HG03520 (cell line): Measurements from ENCODE around the gene PUM2.
"Not testable (repeated sequence)": the region's sequence is repeated elsewhere in the genome, so short reads cannot be mapped to it uniquely, and the experiment has no call there.

Experiments
- ATAC-seq: cut with Tn5 transposase; IDR thresholded peaks from one replicate; pipeline ENCODE4 v1.9.1; 2021; ENCODE audit warnings: mild to moderate bottlenecking, moderate library complexity; ENCODE audit not compliant: unreplicated experiment

Gene PUM2

GRCh38 chr2:20240291-20240690 lies 110.4 kb downstream of the PUM2 start:
- not testable (repeated sequence) for ATAC-seq

- no peak for ATAC-seq
Observed at GRCh38 chr2:20236496-20236895, 114.1 kb downstream of the PUM2 start.

GRCh38 chr2:20235655-20236305 lies 114.9 kb downstream of the PUM2 start:
- no peak for ATAC-seq

- ATAC-seq: not testable (repeated sequence)
Observed at GRCh38 chr2:20234597-20234996, 116.0 kb downstream of the PUM2 start.

- ATAC-seq: no peak
Observed at GRCh38 chr2:20232837-20233207, 117.8 kb downstream of the PUM2 start.

- no peak for ATAC-seq
Observed at GRCh38 chr2:20231598-20232026, 119.0 kb downstream of the PUM2 start.

DNA sequence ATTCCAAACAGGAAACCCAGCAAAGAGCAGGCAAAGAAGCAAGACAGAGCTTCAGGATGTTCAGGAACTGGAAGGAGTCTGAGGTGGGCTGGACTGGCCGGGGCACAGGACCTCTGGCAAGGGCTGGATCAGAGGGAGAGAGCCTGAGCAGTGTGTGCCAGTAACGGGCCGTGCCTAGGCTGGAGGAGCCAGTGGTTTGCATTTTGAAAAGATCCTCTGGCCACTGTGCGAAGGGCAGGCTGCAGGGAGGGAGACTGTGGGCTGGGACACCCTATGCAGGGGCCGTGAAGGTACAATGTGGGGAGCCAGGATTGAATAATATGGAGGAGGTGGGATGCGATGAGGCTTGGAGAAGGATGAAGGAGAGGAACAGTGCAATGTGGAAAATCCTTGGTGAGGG lies 119.5 kb downstream of the PUM2 start:
- ATAC-seq: no peak

DNA sequence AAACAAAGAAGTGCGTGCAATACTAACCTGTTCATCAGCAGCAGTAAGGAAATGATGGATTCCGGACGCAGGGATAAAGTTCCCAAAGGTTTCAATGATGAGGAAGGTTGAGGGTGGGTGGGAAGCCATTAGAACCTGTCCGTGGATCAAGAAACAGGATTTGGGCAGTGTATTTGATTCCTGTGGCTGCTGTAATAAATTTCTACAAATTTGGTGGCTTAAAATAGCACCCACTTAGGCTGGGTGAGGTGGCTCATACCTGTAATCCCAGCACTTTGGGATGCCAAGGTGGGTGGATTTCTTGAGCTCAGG lies 120.6 kb downstream of the PUM2 start:
- no peak for ATAC-seq

GRCh38 chr2:20229322-20230113 lies 121.1 kb downstream of the PUM2 start:
- no peak for ATAC-seq

DNA sequence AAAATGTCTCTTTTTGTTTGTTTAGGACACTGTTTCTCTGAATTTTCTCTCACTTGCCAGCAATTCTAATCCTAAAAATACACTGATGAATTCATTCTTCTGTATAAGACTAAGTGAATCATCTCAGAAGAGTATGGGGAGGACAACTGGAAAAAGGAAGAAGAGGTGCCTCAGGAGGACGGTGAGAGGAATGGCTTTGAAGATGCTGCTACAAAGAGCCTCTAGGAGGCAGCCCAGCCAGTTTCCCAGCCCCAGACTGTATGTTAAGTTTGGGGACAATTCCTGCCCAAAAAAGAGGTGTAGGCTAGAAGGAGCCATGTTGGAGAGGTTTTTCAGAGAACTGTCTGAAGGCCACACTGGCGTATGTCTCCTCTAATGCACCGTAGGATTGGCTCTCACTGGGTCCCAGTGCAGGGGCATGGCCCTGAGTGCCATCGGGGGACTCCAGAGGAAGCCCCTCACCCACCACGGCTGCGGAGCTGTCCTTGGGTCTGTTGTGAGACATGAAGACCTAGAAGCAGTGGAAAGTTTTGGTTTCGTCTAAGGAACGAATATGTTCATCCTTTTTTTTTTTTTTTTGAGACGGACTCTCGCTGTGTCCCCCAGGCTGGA lies 122.6 kb downstream of the PUM2 start:
- ATAC-seq: no peak

DNA sequence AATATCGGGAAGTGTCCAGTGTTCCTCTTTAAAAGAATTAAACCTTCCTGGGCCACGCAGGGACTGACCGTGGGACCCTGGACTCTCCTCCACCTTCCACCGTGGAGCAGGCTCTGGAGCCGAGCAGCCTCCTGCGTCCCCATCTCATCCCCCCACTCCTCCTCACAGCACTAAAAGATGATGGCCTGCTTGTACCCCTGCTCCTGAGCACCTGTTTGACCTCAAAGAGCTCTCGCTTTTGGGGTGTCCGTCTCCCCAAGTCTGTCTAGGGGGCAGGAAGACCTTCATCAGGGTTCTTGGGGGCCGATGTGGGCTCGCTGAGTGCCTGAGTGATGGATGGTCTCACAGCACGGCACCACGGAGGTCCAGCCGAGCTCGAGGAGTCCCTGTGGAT lies 124.5 kb downstream of the PUM2 start:
- ATAC-seq: no peak

GRCh38 chr2:20225294-20226151 lies 125.1 kb downstream of the PUM2 start:
- peak; percentile 49 for ATAC-seq

DNA sequence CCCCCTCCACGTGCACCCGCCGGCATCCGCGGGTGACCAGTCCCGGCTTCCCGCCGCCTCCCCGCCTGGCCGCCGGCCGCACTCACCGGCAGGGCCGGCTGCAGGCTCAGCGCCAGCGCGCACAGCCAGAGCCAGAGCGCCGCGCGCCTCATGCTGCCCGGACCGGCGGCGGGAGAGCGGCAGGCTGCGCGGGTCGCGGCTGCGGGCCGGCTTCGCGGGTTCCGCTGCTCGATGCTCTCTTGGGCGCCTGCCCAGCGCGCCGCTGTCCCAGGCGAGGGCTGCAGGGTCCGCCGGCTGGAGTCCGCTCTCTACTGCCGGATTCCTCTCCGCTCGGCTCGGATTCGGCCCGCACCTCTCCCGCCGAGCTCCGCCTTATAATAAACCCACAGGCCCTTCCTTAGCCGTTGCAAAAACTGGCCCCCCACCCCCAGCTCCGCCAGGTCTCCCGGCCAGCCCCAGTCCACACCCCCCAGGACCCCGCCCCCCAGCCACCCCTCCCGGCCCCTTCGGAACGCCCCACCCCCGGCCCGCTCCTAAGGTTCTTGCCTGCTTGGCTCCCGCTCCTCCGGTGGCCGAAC lies 125.8 kb downstream of the PUM2 start, which contains the start of gene SDC1:
Gene SDC1 (minus strand): TSS at position 415 of the 578 bp plus-strand sequence. CDS start 263 bp downstream, at position 152.
- ATAC-seq: peak; percentile 26

GRCh38 chr2:20224164-20224715 lies 126.4 kb downstream of the PUM2 start:
- ATAC-seq: peak; percentile 25

GRCh38 chr2:20223407-20224163 lies 127.1 kb downstream of the PUM2 start:
- peak; percentile 9 for ATAC-seq

DNA sequence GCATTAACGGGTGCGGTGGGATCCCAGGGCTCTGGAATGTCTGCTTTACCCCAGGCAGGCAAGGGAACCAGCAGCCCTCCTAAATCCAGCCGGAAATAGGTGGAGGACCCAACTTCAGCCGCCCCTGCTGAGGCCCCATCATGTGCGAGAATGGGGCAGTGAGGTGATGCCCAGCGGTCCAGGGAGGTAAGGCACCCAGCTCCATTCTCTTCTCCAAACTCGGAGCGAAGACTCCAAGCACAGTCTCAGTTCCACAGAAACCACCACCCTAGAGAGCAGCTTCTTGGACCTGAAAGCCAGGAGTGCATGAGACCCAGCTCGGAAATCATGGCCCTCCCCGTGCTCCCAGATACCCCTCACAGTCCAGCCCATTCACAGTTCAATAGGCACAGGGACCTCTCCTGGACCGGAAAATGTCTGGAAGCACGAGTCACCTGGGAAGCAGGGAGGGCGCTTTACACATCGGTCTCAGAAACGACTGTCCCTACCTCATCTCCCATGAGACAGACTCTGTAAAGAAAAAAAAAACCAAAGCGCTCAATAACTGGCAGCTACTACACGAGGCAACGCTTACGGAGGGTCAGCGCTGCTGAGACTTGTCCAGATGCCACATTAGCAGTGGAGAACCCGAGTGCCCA lies 127.8 kb downstream of the PUM2 start:
- ATAC-seq: no peak

DNA sequence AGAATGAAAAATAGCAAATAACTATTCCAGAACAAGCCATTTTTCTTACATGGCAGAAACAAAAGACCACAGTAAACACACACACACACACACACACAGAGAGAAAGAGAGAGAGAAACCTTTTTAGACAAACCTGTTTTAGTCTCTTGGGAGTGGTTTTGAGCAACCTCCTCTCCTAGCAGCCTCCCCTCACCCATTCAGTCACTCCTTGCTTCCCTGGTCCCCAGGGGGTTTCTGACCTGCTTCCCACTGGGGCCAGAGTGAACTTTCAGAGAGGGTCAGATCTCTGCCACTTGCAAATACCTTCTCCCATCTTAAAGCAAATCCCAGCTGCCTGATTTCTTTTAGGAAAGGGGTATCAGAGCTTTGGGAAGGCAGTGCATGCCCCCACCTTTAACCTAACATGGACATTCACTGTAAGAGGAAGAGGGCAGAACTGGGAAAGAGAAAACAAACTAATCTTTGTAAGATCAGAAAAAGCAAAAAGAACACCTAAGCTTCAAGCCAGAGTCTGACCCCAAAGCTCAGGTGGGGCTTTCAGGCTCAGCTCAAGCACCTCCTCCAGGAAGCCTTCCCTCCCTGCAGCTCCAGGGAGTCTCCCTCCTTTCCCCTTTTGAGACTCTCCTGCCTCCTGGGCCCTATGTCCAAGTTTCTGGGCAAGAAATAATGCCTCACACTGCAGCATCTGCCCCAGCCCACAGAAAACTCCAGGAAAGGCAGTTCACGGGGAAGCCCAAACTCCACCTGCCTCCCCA lies 128.5 kb downstream of the PUM2 start:
- ATAC-seq: no peak

GRCh38 chr2:20221555-20221973 lies 129.1 kb downstream of the PUM2 start:
- ATAC-seq: no peak
